ENCODE results near the gene MED15.
"Not testable (repeated sequence)": the region's sequence is repeated elsewhere in the genome, so short reads cannot be mapped to it uniquely, and the experiment has no call there.

Gene MED15

GRCh38 chr22:20532256-20532993, 25.0 kb downstream of the MED15 start:
- no peak for DNase-seq

GRCh38 chr22:20533095-20533878, 25.9 kb downstream of the MED15 start:
- DNase-seq, result no peak

- no peak for DNase-seq
These were observed 26.5 kb downstream of the MED15 start for GRCh38 chr22:20533879-20534265.

GRCh38 chr22:20536590-20537324, 29.3 kb downstream of the MED15 start:
- no peak for DNase-seq

- no peak for DNase-seq
These were observed 29.9 kb downstream of the MED15 start for GRCh38 chr22:20537325-20537756.

- DNase-seq, result no peak
These were observed 30.6 kb downstream of the MED15 start for GRCh38 chr22:20537983-20538382.

GRCh38 chr22:20538875-20539274, 31.5 kb downstream of the MED15 start:
- not testable (repeated sequence) for DNase-seq

GRCh38 chr22:20542055-20542454, 34.6 kb downstream of the MED15 start:
- no peak for DNase-seq

- DNase-seq, result no peak
These were observed 35.3 kb downstream of the MED15 start for GRCh38 chr22:20542736-20543135.

- not testable (repeated sequence) for DNase-seq
These were observed 37.9 kb downstream of the MED15 start for GRCh38 chr22:20545318-20545634.

GRCh38 chr22:20545681-20546521, 38.5 kb downstream of the MED15 start:
- no peak for DNase-seq

- DNase-seq, result no peak
These were observed 39.1 kb downstream of the MED15 start for GRCh38 chr22:20546541-20546950.

GRCh38 chr22:20547029-20547428, 39.6 kb downstream of the MED15 start:
- DNase-seq, result no peak

GRCh38 chr22:20548806-20549205, 41.4 kb downstream of the MED15 start:
- DNase-seq, result no peak

- no peak for DNase-seq
These were observed 41.9 kb downstream of the MED15 start for GRCh38 chr22:20549232-20549841.

GRCh38 chr22:20550057-20550817, 42.8 kb downstream of the MED15 start:
- DNase-seq, result no peak

GRCh38 chr22:20550851-20551744, 43.7 kb downstream of the MED15 start:
- no peak for DNase-seq

GRCh38 chr22:20551805-20552442, 44.5 kb downstream of the MED15 start:
- no peak for DNase-seq

- no peak for DNase-seq
These were observed 45.3 kb downstream of the MED15 start for GRCh38 chr22:20552443-20553401.

Data from cortex of kidney (tissue), 1 donor.